ENCODE results near the gene S100A5. TPM values are rescaled to one million over a fixed set of nuclear protein-coding genes. Genes with fewer than 3 reads are reported as not detected.
"Not testable (repeated sequence)": the region's sequence is repeated elsewhere in the genome, so short reads cannot be mapped to it uniquely, and the experiment has no call there.

The S100A5 gene
- total RNA-seq, 2 experiments from 2014 or later: not detected

DNA sequence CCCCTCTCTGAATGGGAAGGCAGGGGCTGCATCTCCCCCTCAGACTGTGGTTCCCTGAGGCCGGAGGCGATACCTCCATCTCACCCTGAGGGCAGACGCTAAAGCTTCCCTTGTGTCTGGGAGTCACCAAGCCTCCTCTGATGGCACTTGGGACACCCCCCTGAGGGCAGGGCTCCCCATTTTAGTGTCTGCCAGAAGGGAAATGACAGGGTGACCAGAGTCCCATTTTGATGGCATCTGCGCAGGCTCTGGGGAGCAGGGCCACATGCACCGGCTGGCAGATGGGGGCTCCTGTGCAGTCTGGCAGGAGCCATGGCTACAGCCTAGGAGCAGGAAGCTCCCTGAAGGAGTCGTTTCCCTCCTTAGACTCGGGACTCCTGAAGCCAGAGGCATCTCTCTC lies 23.3 kb upstream of the S100A5 start:
- H2AFZ ChIP-seq (ENCODE audit: low read length): no peak overlapping the region
- intact Hi-C loops (cut with micrococcal nuclease; ENCODE audit: unreplicated experiment): no loop called here
- no peaks in the 10 kb centered on the region for H3K36me3 ChIP-seq (ENCODE audit: insufficient read depth, low read length)
- no peak overlapping the region for H3K4me3 ChIP-seq (ENCODE audit: low read depth, low read length, poor library complexity, severe bottlenecking)
- no TSS peak for BruUV-seq (replicated peaks)
- ChIA-PET CTCF (ENCODE audit: unreplicated experiment) (interaction anchor here (1.2 kb wide), 1 partner anchor 35 kb away, joined by 3 read pairs; no protein-coding TSS in a partner anchor), POLR2A (no interaction called here)
- no peaks in the 10 kb centered on the region for H3K9me2 ChIP-seq (ENCODE audit: insufficient read depth, low read length)
- H3K27ac ChIP-seq (ENCODE audit: low read depth, low read length, poor library complexity, severe bottlenecking): no peak overlapping the region
- no peaks in the 10 kb centered on the region for H4K20me1 ChIP-seq (ENCODE audit: insufficient read depth, low read length)
- no peak for DNase-seq (ENCODE audit: low spot score)
- TF ChIP-seq EZH2phosphoT487 (IDR thresholded peaks at IDR 0.05; ENCODE audit: borderline replicate concordance, low read depth, low read length): no peak
- TF ChIP-seq, protein P1, sequence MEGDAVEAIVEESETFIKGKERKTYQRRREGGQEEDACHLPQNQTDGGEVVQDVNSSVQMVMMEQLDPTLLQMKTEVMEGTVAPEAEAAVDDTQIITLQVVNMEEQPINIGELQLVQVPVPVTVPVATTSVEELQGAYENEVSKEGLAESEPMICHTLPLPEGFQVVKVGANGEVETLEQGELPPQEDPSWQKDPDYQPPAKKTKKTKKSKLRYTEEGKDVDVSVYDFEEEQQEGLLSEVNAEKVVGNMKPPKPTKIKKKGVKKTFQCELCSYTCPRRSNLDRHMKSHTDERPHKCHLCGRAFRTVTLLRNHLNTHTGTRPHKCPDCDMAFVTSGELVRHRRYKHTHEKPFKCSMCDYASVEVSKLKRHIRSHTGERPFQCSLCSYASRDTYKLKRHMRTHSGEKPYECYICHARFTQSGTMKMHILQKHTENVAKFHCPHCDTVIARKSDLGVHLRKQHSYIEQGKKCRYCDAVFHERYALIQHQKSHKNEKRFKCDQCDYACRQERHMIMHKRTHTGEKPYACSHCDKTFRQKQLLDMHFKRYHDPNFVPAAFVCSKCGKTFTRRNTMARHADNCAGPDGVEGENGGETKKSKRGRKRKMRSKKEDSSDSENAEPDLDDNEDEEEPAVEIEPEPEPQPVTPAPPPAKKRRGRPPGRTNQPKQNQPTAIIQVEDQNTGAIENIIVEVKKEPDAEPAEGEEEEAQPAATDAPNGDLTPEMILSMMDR (conservative IDR thresholded peaks at IDR 0.05; ENCODE audit: low read length): no peak
- peaks cover 4% of the 10 kb centered on the region for H3K4me1 ChIP-seq (ENCODE audit: insufficient read depth, low read length, poor library complexity, severe bottlenecking)
- H3K9me3 ChIP-seq (ENCODE audit: low read length): no peaks in the 10 kb centered on the region
- no peaks in the 10 kb centered on the region for H3K79me2 ChIP-seq (ENCODE audit: insufficient read depth, low read depth, low read length)
- no peak overlapping the region for H3K4me2 ChIP-seq (ENCODE audit: low read length)

DNA sequence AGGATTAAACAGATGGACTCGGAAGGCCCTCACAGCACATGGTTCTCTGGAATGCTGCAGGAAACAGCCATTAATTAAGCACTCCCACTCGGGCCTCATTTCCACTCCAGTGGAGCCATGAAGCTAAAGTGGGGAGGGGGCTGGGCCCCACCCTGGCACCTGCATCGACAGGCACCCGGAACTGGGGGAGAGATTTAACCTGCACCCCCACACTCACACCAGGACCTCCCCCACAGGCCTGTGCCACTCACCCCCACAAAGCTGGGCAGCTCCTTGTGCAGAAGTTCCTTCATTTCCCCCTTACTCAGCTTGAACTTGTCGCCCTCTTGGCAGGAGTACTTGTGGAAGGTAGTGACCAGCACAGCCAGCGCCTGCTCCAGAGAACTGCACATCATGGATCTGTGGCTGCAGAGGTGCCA lies 22.8 kb upstream of the S100A5 start:
- Histone ChIP-seq H3K4me3 (ENCODE audit: low read depth, low read length, poor library complexity, severe bottlenecking) (no peak overlapping the region), H3K9me3 (ENCODE audit: low read length) (no peaks in the 10 kb centered on the region), H3K27ac (ENCODE audit: low read depth, low read length, poor library complexity, severe bottlenecking) (no peak overlapping the region), H3K79me2 (ENCODE audit: insufficient read depth, low read depth, low read length) (no peaks in the 10 kb centered on the region), H3K9me2 (ENCODE audit: insufficient read depth, low read length) (no peaks in the 10 kb centered on the region), H3K36me3 (ENCODE audit: insufficient read depth, low read length) (no peaks in the 10 kb centered on the region), H3K4me1 (ENCODE audit: insufficient read depth, low read length, poor library complexity, severe bottlenecking) (no peaks in the 10 kb centered on the region), H3K4me2 (ENCODE audit: low read length) (no peak overlapping the region), H4K20me1 (ENCODE audit: insufficient read depth, low read length) (no peaks in the 10 kb centered on the region), H2AFZ (ENCODE audit: low read length) (no peak overlapping the region)
- no TSS peak for BruUV-seq (replicated peaks)
- CTCF ChIA-PET (ENCODE audit: unreplicated experiment): interaction anchor here (1.2 kb wide), 1 partner anchor 36 kb away, joined by 3 read pairs; no protein-coding TSS in a partner anchor
- intact Hi-C loops (cut with micrococcal nuclease; ENCODE audit: unreplicated experiment): no loop called here
- TF ChIP-seq, protein P1 (conservative IDR thresholded peaks at IDR 0.05; ENCODE audit: low read length): no peak
- TF ChIP-seq EZH2phosphoT487 (IDR thresholded peaks at IDR 0.05; ENCODE audit: borderline replicate concordance, low read depth, low read length): no peak
- DNase-seq (ENCODE audit: low spot score): no peak
- POLR2A ChIA-PET: no interaction called here

DNA sequence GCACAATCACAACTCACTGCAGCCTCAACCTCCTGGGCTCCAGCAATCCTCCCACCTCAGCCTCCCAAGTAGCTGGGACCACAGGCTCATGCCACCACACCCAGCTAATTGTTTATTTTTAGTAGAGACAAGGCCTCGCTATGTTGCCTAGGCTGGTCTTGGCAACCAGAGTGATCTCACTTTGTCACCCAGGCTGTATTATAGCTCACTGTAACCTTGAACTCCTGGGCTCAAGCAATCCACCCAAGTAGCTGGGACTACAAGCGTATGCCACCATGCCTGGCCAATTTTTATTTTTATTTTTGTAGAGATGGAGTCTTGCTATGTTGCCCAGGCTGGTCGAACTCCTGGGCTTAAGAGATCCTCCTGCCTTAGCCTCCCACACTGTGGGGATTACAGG lies 21.3 kb upstream of the S100A5 start:
- H3K4me1 ChIP-seq (ENCODE audit: insufficient read depth, low read length, poor library complexity, severe bottlenecking); POLR2A ChIA-PET; H3K36me3 ChIP-seq (ENCODE audit: insufficient read depth, low read length); H3K4me3 ChIP-seq (ENCODE audit: low read depth, low read length, poor library complexity, severe bottlenecking); H3K9me3 ChIP-seq (ENCODE audit: low read length); H3K79me2 ChIP-seq (ENCODE audit: insufficient read depth, low read depth, low read length); H4K20me1 ChIP-seq (ENCODE audit: insufficient read depth, low read length); CTCF ChIA-PET (ENCODE audit: unreplicated experiment); BruUV-seq (replicated peaks); H3K9me2 ChIP-seq (ENCODE audit: insufficient read depth, low read length); H2AFZ ChIP-seq (ENCODE audit: low read length); H3K4me2 ChIP-seq (ENCODE audit: low read length); intact Hi-C loops (cut with micrococcal nuclease; ENCODE audit: unreplicated experiment); H3K27ac ChIP-seq (ENCODE audit: low read depth, low read length, poor library complexity, severe bottlenecking); DNase-seq (ENCODE audit: low spot score): not testable (repeated sequence)
